Peyer's patch (tissue), 4 donors: ENCODE results near the gene APPL2. TPM values are rescaled to one million over a fixed set of nuclear protein-coding genes. Genes with fewer than 3 reads are reported as not detected.
A peak's percentile ranks its signal among the peaks of the same experiment; 100 is the strongest.

Experiments used
- DNase-seq, 3 donors: peaks; one replicate each; pipeline ENCODE4 v3.0.0-alpha.2; 2017 to 2019
- H3K27ac ChIP-seq, 4 donors: fragments of 200-600 bp; sonication (generic); one replicate each; pipeline ENCODE4 v1.5.1; 2016 to 2019
- H3K27me3 ChIP-seq, 2 donors: fragments of 200-600 bp; sonication (generic); one replicate each; pipeline ENCODE4 v1.5.1; 2019
- H3K36me3 ChIP-seq, 3 donors: fragments of 200-600 bp; sonication (generic); one replicate each; pipeline ENCODE4 v1.5.1; 2016 to 2019
- H3K4me1 ChIP-seq, 4 donors: fragments of 200-600 bp; sonication (generic); one replicate each; pipeline ENCODE4 v1.5.1; 2016 to 2019
- H3K4me3 ChIP-seq, 4 donors: fragments of 200-600 bp; sonication (generic); 1 replicate in 3 of 4; 2 replicates in 1 of 4; pipeline ENCODE4 v1.5.1; 2016 to 2019; ENCODE audit warnings: mild to moderate bottlenecking in 1 of 4
- H3K9me3 ChIP-seq, 4 donors: fragments of 200-600 bp; sonication (generic); one replicate each; pipeline ENCODE4 v1.5.1; 2016 to 2019; ENCODE audit warnings: mild to moderate bottlenecking in 1 of 4
- POLR2A ChIP-seq, 2 donors: fragments of 450-650 bp; IDR thresholded peaks; one replicate each; pipeline ENCODE4 v1.5.1; 2017; ENCODE audit warnings: antibody characterized with exemption in 2 of 2, mild to moderate bottlenecking in 2 of 2, moderate library complexity in 2 of 2
- total RNA-seq, 4 donors: library from RNA; depleted of rRNA; stranded (reverse); fragments of >200 nt; gene quantifications; one replicate each; pipeline ENCODE4 v1.1.0, GENCODE V29; 2016
- TF ChIP-seq, protein P1 (sequence below), 6 experiments: fragments of 450-650 bp in 4 of 6; fragments of 200-600 bp in 2 of 6; sonication (generic) in 1 of 6; IDR thresholded peaks; one replicate each; pipeline ENCODE4 v1.5.1; 2017 to 2019; ENCODE audit warnings: antibody characterized with exemption in 6 of 6, mild to moderate bottlenecking in 3 of 6, moderate library complexity in 1 of 6

APPL2 gene
- total RNA-seq, 4 donors from 2014 or later, result 169 to 203 (median 185) TPM

DNA sequence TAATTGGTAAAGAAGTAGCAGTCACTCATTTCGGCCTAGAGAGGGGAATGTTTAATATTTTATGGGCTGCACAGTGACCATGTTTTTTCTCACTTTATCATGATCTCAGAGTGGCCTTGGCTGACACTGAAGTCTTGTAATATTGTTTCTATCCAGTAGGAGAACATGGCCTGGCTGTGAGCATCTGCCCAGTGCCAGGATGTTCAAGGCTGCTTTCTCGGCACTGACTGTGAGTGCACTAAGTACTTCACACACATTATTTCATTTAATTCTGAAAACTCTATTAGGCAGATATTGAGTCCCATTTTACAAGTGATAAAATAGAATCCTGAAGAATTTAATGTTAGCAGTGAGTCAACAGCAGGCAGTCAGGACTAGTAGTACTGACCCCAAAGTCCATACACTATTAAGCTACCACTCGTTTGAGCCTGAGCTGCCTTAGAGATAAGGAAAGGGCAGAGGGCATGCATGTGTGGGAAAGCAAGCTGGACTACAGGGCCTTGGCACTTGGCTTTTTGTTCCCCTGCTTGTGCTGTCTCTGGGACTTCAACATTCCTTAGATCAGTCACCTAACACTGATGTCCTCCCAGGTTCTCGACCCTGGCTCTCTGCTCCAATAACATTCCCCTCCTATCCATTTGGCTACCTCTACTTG lies 42.2 kb upstream of the APPL2 start:
- peak overlapping the region in 2 of 4 donors; percentile 50 to 61 for H3K27ac ChIP-seq
- H3K9me3 ChIP-seq, result no peaks in the 10 kb centered on the region
- H3K27me3 ChIP-seq, result no peaks in the 10 kb centered on the region
- H3K4me1 ChIP-seq, result no peaks in the 10 kb centered on the region
- no peak for TF ChIP-seq POLR2A (IDR thresholded peaks at IDR 0.05)
- TF ChIP-seq, protein P1, sequence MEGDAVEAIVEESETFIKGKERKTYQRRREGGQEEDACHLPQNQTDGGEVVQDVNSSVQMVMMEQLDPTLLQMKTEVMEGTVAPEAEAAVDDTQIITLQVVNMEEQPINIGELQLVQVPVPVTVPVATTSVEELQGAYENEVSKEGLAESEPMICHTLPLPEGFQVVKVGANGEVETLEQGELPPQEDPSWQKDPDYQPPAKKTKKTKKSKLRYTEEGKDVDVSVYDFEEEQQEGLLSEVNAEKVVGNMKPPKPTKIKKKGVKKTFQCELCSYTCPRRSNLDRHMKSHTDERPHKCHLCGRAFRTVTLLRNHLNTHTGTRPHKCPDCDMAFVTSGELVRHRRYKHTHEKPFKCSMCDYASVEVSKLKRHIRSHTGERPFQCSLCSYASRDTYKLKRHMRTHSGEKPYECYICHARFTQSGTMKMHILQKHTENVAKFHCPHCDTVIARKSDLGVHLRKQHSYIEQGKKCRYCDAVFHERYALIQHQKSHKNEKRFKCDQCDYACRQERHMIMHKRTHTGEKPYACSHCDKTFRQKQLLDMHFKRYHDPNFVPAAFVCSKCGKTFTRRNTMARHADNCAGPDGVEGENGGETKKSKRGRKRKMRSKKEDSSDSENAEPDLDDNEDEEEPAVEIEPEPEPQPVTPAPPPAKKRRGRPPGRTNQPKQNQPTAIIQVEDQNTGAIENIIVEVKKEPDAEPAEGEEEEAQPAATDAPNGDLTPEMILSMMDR (IDR thresholded peaks at IDR 0.05), result peak in 3 of 6 experiments; percentile 63 to 70 (median 65)
- peak in 2 of 3 donors; percentile 52 to 72 for DNase-seq
- no peaks in the 10 kb centered on the region for H3K36me3 ChIP-seq
- H3K4me3 ChIP-seq, result no peak overlapping the region

DNA sequence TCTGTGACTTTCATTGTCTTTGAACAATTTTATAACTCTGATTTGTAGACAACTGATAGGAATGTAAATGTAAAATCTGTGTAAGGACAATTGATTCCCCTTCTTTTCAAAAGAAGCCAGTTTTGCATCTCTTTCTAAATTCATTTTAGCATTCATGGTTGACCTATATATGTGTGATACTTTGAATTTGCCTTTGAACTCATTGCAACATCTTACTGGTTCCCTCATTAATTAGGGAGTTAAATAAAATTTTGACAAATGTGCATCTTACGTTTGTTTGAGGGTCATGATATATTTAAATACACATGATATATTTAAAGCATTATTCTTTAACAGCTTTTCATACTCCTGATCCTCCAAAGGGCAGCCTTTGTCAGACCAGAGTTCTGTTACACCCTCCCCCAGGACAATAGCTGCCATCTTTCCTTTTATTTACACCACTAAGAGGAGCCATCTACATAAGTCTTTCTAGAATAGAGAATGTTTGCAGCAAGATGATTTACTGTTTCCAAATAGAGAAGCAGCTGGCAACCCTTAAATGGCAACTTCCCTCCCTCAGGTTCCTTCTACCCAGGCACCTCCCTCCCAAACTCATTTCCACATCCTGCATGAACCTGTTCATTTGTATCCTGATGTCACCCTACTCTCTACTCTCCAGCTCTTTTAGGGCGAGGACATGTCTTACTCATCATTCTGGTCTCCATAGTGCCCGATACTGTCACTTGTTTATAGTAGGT lies 40.2 kb upstream of the APPL2 start:
- no peak overlapping the region for H3K27ac ChIP-seq
- no peak overlapping the region for H3K4me3 ChIP-seq
- H3K9me3 ChIP-seq, result no peaks in the 10 kb centered on the region
- H3K27me3 ChIP-seq, result no peaks in the 10 kb centered on the region
- TF ChIP-seq POLR2A (IDR thresholded peaks at IDR 0.05), result no peak
- TF ChIP-seq, protein P1 (IDR thresholded peaks at IDR 0.05), result no peak
- H3K36me3 ChIP-seq, result no peaks in the 10 kb centered on the region
- no peak for DNase-seq
- no peaks in the 10 kb centered on the region for H3K4me1 ChIP-seq

DNA sequence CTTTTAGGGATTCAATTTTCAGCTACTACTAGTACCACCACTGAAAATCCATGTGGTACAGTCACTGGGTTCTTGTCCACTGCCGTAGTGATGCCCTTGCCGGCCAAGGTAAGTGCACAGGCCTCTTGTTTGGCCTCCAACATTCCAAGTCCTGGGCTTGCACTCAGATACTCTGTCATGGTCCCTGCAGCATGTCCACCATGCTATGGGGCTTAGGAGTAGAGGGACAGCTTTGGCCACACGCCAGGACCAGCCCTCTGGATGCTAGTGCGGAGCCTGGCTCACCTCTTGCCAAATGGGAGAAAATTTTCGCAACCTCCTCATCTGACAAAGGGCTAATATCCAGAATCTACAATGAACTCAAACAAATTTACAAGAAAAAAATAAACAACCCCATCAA lies 38.6 kb upstream of the APPL2 start:
- DNase-seq, result no peak
- TF ChIP-seq POLR2A (IDR thresholded peaks at IDR 0.05), result no peak
- TF ChIP-seq, protein P1 (IDR thresholded peaks at IDR 0.05), result no peak
- H3K4me1 ChIP-seq, result no peaks in the 10 kb centered on the region
- no peak overlapping the region for H3K27ac ChIP-seq
- no peak overlapping the region for H3K4me3 ChIP-seq
- no peaks in the 10 kb centered on the region for H3K36me3 ChIP-seq
- H3K9me3 ChIP-seq, result no peaks in the 10 kb centered on the region
- H3K27me3 ChIP-seq, result no peaks in the 10 kb centered on the region

DNA sequence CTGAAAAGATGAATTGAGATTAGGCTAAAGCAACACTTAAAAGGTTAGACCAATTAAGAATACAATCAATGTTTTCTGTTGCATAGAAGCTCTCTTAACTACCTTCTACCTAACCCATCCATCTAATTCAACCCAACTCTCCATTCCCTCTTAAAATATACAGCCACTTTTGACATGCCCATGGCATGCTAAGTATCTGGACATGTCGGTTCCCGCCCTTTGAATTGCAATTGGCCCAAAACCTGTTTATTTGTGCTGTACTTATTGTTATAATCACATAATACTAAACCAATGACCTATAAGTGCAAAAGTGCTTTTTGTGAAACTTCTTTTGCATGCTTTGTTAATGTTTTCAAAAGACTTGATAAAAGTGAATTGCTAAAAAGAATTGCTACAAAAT lies 37.6 kb upstream of the APPL2 start:
- no peak for DNase-seq
- Histone ChIP-seq H3K36me3 (no peaks in the 10 kb centered on the region), H3K4me1 (no peaks in the 10 kb centered on the region), H3K4me3 (no peak overlapping the region), H3K9me3 (no peaks in the 10 kb centered on the region), H3K27ac (no peak overlapping the region), H3K27me3 (no peaks in the 10 kb centered on the region)
- TF ChIP-seq POLR2A (IDR thresholded peaks at IDR 0.05), result no peak
- TF ChIP-seq, protein P1 (IDR thresholded peaks at IDR 0.05), result no peak

DNA sequence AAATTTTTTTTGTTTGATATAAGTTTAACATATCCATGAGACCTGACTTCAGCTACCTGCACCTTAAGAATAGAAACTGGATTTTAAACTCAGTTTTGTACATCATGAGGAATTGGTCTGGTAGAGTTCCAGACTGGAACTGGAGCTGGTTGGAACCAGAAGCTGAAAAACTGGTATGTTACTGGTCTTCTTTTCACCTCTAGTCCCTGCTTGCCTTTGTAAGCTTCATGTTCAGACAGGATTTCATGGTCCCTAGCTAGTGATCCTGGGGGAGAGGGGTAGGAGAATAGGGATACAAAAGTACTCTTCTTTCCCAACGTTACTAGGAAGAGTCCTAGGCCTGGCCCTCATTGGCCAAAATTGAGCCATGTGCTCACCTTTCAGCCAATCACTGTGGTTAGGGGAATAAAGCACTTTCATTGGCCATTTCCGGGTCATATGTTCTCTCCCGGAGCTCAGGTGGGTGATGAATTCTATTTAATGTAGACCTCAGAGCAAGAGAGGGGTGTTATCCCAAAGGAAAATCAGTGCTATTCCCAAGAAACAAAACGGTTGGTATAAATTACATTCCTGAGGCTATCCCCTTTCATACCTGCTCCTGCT lies 36.9 kb upstream of the APPL2 start:
- no peak overlapping the region for H3K4me3 ChIP-seq
- no peak overlapping the region for H3K27ac ChIP-seq
- no peaks in the 10 kb centered on the region for H3K36me3 ChIP-seq
- H3K9me3 ChIP-seq, result no peaks in the 10 kb centered on the region
- H3K27me3 ChIP-seq, result no peaks in the 10 kb centered on the region
- H3K4me1 ChIP-seq, result no peaks in the 10 kb centered on the region
- no peak for DNase-seq
- TF ChIP-seq, protein P1 (IDR thresholded peaks at IDR 0.05), result no peak
- TF ChIP-seq POLR2A (IDR thresholded peaks at IDR 0.05), result no peak
